HFF-Myc (cell line): Measurements from ENCODE around the gene HIVEP3.

Experiments
- DNase-seq: peaks from one replicate; pipeline ENCODE4 v3.0.0-alpha.2; 2011; ENCODE audit warnings: low read depth; ENCODE audit errors: extremely low read depth
- H3K4me3 ChIP-seq: replicated peaks from 2 replicates; pipeline ENCODE4 v1.5.1; 2011; ENCODE audit warnings: low read depth, mild to moderate bottlenecking, control low read depth, low read length
- CTCF ChIP-seq: IDR thresholded peaks from 2 replicates; pipeline ENCODE4 v1.5.1; 2012; ENCODE audit warnings: mild to moderate bottlenecking, low read depth, low read length, control low read depth; ENCODE audit errors: missing control alignments

HIVEP3 gene

GRCh38 chr1:41480204-41481108, 438.3 kb downstream of the HIVEP3 start:
- no peak for TF ChIP-seq CTCF
- H3K4me3 ChIP-seq, result no peak overlapping the region
- no peak for DNase-seq

- no peak for TF ChIP-seq CTCF
- no peak overlapping the region for H3K4me3 ChIP-seq
- no peak for DNase-seq
Observed at GRCh38 chr1:41479808-41480160, 438.9 kb downstream of the HIVEP3 start.

- H3K4me3 ChIP-seq, result no peak overlapping the region
- no peak for DNase-seq
- TF ChIP-seq CTCF, result no peak
Observed at GRCh38 chr1:41479000-41479807, 439.5 kb downstream of the HIVEP3 start.

GRCh38 chr1:41478118-41478748, 440.5 kb downstream of the HIVEP3 start:
- TF ChIP-seq CTCF, result no peak
- no peak for DNase-seq
- H3K4me3 ChIP-seq, result no peak overlapping the region

- H3K4me3 ChIP-seq, result no peak overlapping the region
- TF ChIP-seq CTCF, result no peak
- no peak for DNase-seq
Observed at GRCh38 chr1:41476807-41477361, 441.8 kb downstream of the HIVEP3 start.

GRCh38 chr1:41475859-41476567, 442.7 kb downstream of the HIVEP3 start:
- no peak for TF ChIP-seq CTCF
- no peak for DNase-seq
- H3K4me3 ChIP-seq, result no peak overlapping the region
